Activated naive CD8-positive, alpha-beta T cell treated with anti-CD3 and anti-CD28 coated beads, Interleukin-2, amount 50 U/mL, for 24 hours (primary cell): ENCODE measurements around the gene TAS1R1.

ENCODE experiments used
- ATAC-seq: fragments of 150-1000 bp; cut with Tn5 transposase; one replicate; pipeline ENCODE4 v1.10.0; 2021
- DNase-seq: peaks from one replicate; pipeline ENCODE4 v3.0.0; 2021
- H3K27ac Mint-ChIP-seq: one replicate; pipeline ENCODE4 v1.8.0; 2021; ENCODE audit warnings: mild to moderate bottlenecking, mixed read lengths
- H3K27me3 Mint-ChIP-seq: one replicate; pipeline ENCODE4 v1.8.0; 2021; ENCODE audit warnings: mixed read lengths
- H3K36me3 Mint-ChIP-seq: one replicate; pipeline ENCODE4 v1.8.0; 2021; ENCODE audit warnings: low read depth, mixed read lengths
- H3K4me1 Mint-ChIP-seq: one replicate; pipeline ENCODE4 v1.8.0; 2021; ENCODE audit warnings: mixed read lengths
- H3K4me3 Mint-ChIP-seq: one replicate; pipeline ENCODE4 v1.8.0; 2021; ENCODE audit warnings: mild to moderate bottlenecking, moderate library complexity, mixed read lengths
- H3K9me3 Mint-ChIP-seq: one replicate; pipeline ENCODE4 v1.8.0; 2021; ENCODE audit warnings: mixed read lengths

Gene TAS1R1

GRCh38 chr1:6512908-6513280 is 42.2 kb upstream of the TAS1R1 start:
- ATAC-seq (no peak), DNase-seq (no peak)
- Mint-ChIP-seq H3K27ac (no peak overlapping the region), H3K27me3 (no peaks in the 10 kb centered on the region), H3K4me1 (no peaks in the 10 kb centered on the region), H3K36me3 (no peaks in the 10 kb centered on the region), H3K9me3 (no peaks in the 10 kb centered on the region), H3K4me3 (no peak overlapping the region)

GRCh38 chr1:6513320-6513801 is 41.7 kb upstream of the TAS1R1 start:
- no peaks in the 10 kb centered on the region for H3K4me1 Mint-ChIP-seq
- DNase-seq: no peak
- ATAC-seq: no peak
- no peaks in the 10 kb centered on the region for H3K36me3 Mint-ChIP-seq
- no peaks in the 10 kb centered on the region for H3K27me3 Mint-ChIP-seq
- H3K4me3 Mint-ChIP-seq: no peak overlapping the region
- no peaks in the 10 kb centered on the region for H3K9me3 Mint-ChIP-seq
- H3K27ac Mint-ChIP-seq: no peak overlapping the region

- no peak for DNase-seq
- no peaks in the 10 kb centered on the region for H3K36me3 Mint-ChIP-seq
- ATAC-seq: no peak
- H3K9me3 Mint-ChIP-seq: no peaks in the 10 kb centered on the region
- no peak overlapping the region for H3K27ac Mint-ChIP-seq
- H3K4me3 Mint-ChIP-seq: no peak overlapping the region
- H3K4me1 Mint-ChIP-seq: no peaks in the 10 kb centered on the region
- H3K27me3 Mint-ChIP-seq: no peaks in the 10 kb centered on the region
Observed at GRCh38 chr1:6515771-6516170, 39.3 kb upstream of the TAS1R1 start.

GRCh38 chr1:6517435-6517851 is 37.7 kb upstream of the TAS1R1 start:
- DNase-seq (no peak), ATAC-seq (no peak)
- H3K27ac Mint-ChIP-seq: no peak overlapping the region
- no peaks in the 10 kb centered on the region for H3K36me3 Mint-ChIP-seq
- no peaks in the 10 kb centered on the region for H3K4me1 Mint-ChIP-seq
- no peaks in the 10 kb centered on the region for H3K9me3 Mint-ChIP-seq
- no peak overlapping the region for H3K4me3 Mint-ChIP-seq
- no peaks in the 10 kb centered on the region for H3K27me3 Mint-ChIP-seq

GRCh38 chr1:6519491-6519934 is 35.6 kb upstream of the TAS1R1 start:
- no peaks in the 10 kb centered on the region for H3K27me3 Mint-ChIP-seq
- no peak for ATAC-seq
- H3K4me3 Mint-ChIP-seq: no peak overlapping the region
- H3K4me1 Mint-ChIP-seq: no peaks in the 10 kb centered on the region
- peaks cover 9% of the 10 kb centered on the region for H3K36me3 Mint-ChIP-seq
- no peak overlapping the region for H3K27ac Mint-ChIP-seq
- no peaks in the 10 kb centered on the region for H3K9me3 Mint-ChIP-seq
- no peak for DNase-seq

- no peak overlapping the region for H3K4me3 Mint-ChIP-seq
- no peaks in the 10 kb centered on the region for H3K9me3 Mint-ChIP-seq
- no peaks in the 10 kb centered on the region for H3K27me3 Mint-ChIP-seq
- no peak for ATAC-seq
- no peak for DNase-seq
- H3K4me1 Mint-ChIP-seq: no peaks in the 10 kb centered on the region
- H3K27ac Mint-ChIP-seq: no peak overlapping the region
- peaks cover 10% of the 10 kb centered on the region for H3K36me3 Mint-ChIP-seq
Observed at GRCh38 chr1:6519935-6520671, 35.0 kb upstream of the TAS1R1 start.

- Mint-ChIP-seq H3K36me3 (peaks cover 13% of the 10 kb centered on the region), H3K4me1 (no peaks in the 10 kb centered on the region), H3K4me3 (no peak overlapping the region), H3K9me3 (no peaks in the 10 kb centered on the region), H3K27ac (no peak overlapping the region), H3K27me3 (no peaks in the 10 kb centered on the region)
- ATAC-seq (no peak), DNase-seq (no peak)
Observed at GRCh38 chr1:6521536-6521935, 33.6 kb upstream of the TAS1R1 start.

- peaks cover 24% of the 10 kb centered on the region for H3K36me3 Mint-ChIP-seq
- H3K27ac Mint-ChIP-seq: no peak overlapping the region
- H3K4me3 Mint-ChIP-seq: no peak overlapping the region
- no peaks in the 10 kb centered on the region for H3K4me1 Mint-ChIP-seq
- no peak for ATAC-seq
- H3K9me3 Mint-ChIP-seq: no peaks in the 10 kb centered on the region
- H3K27me3 Mint-ChIP-seq: no peaks in the 10 kb centered on the region
- DNase-seq: no peak
Observed at GRCh38 chr1:6523566-6523965, 31.5 kb upstream of the TAS1R1 start.

- H3K27me3 Mint-ChIP-seq: no peaks in the 10 kb centered on the region
- no peaks in the 10 kb centered on the region for H3K4me1 Mint-ChIP-seq
- no peak for DNase-seq
- H3K9me3 Mint-ChIP-seq: no peaks in the 10 kb centered on the region
- no peak for ATAC-seq
- H3K36me3 Mint-ChIP-seq: peaks cover 33% of the 10 kb centered on the region
- H3K4me3 Mint-ChIP-seq: no peak overlapping the region
- no peak overlapping the region for H3K27ac Mint-ChIP-seq
Observed at GRCh38 chr1:6526316-6526715, 28.8 kb upstream of the TAS1R1 start.

- H3K4me3 Mint-ChIP-seq: no peak overlapping the region
Observed at GRCh38 chr1:6528492-6528891, 26.6 kb upstream of the TAS1R1 start.

GRCh38 chr1:6530504-6531160 is 24.5 kb upstream of the TAS1R1 start:
- H3K4me1 Mint-ChIP-seq: no peaks in the 10 kb centered on the region
- no peak overlapping the region for H3K4me3 Mint-ChIP-seq
- peaks cover 40% of the 10 kb centered on the region for H3K36me3 Mint-ChIP-seq
- no peaks in the 10 kb centered on the region for H3K9me3 Mint-ChIP-seq
- ATAC-seq (no peak), DNase-seq (no peak)
- no peaks in the 10 kb centered on the region for H3K27me3 Mint-ChIP-seq
- H3K27ac Mint-ChIP-seq: no peak overlapping the region

More at GRCh38 chr1:6528492-6528891, 26.6 kb upstream of the TAS1R1 start:
- DNase-seq (no peak), ATAC-seq (no peak)
- no peaks in the 10 kb centered on the region for H3K4me1 Mint-ChIP-seq
- no peaks in the 10 kb centered on the region for H3K9me3 Mint-ChIP-seq
- H3K36me3 Mint-ChIP-seq: peaks cover 44% of the 10 kb centered on the region
- H3K27me3 Mint-ChIP-seq: no peaks in the 10 kb centered on the region
- no peak overlapping the region for H3K27ac Mint-ChIP-seq

GRCh38 chr1:6531996-6532395 is 23.1 kb upstream of the TAS1R1 start:
- Mint-ChIP-seq H3K4me3 (no peak overlapping the region), H3K9me3 (no peaks in the 10 kb centered on the region), H3K4me1 (no peaks in the 10 kb centered on the region), H3K27ac (no peak overlapping the region), H3K27me3 (no peaks in the 10 kb centered on the region), H3K36me3 (peaks cover 38% of the 10 kb centered on the region)
- DNase-seq: no peak
- no peak for ATAC-seq

GRCh38 chr1:6534248-6534822 is 20.8 kb upstream of the TAS1R1 start:
- DNase-seq (no peak), ATAC-seq (no peak)
- Mint-ChIP-seq H3K4me3 (no peak overlapping the region), H3K27me3 (no peaks in the 10 kb centered on the region), H3K4me1 (no peaks in the 10 kb centered on the region), H3K9me3 (no peaks in the 10 kb centered on the region), H3K36me3 (peaks cover 29% of the 10 kb centered on the region), H3K27ac (no peak overlapping the region)

- Mint-ChIP-seq H3K9me3 (no peaks in the 10 kb centered on the region), H3K36me3 (peaks cover 32% of the 10 kb centered on the region), H3K4me1 (no peaks in the 10 kb centered on the region), H3K4me3 (no peak overlapping the region), H3K27me3 (no peaks in the 10 kb centered on the region), H3K27ac (no peak overlapping the region)
- DNase-seq (no peak), ATAC-seq (no peak)
Observed at GRCh38 chr1:6535214-6535613, 19.9 kb upstream of the TAS1R1 start.

- Mint-ChIP-seq H3K27ac (no peak overlapping the region), H3K36me3 (peaks cover 37% of the 10 kb centered on the region), H3K4me1 (no peaks in the 10 kb centered on the region), H3K4me3 (no peak overlapping the region), H3K27me3 (no peaks in the 10 kb centered on the region), H3K9me3 (no peaks in the 10 kb centered on the region)
- DNase-seq: no peak
- ATAC-seq: no peak
Observed at GRCh38 chr1:6536291-6536690, 18.8 kb upstream of the TAS1R1 start.
